NCI-H2196 (cell line): ENCODE results near the gene CMTR1.
A peak's percentile ranks its signal among the peaks of the same experiment; 100 is the strongest.
"Not testable (repeated sequence)": the region's sequence is repeated elsewhere in the genome, so short reads cannot be mapped to it uniquely, and the experiment has no call there.

Source experiments
- DNase-seq: peaks from one replicate; lab custom pipeline; 2025; ENCODE audit not compliant: unreplicated experiment; lab: John Stamatoyannopoulos, UW

Gene CMTR1

DNA sequence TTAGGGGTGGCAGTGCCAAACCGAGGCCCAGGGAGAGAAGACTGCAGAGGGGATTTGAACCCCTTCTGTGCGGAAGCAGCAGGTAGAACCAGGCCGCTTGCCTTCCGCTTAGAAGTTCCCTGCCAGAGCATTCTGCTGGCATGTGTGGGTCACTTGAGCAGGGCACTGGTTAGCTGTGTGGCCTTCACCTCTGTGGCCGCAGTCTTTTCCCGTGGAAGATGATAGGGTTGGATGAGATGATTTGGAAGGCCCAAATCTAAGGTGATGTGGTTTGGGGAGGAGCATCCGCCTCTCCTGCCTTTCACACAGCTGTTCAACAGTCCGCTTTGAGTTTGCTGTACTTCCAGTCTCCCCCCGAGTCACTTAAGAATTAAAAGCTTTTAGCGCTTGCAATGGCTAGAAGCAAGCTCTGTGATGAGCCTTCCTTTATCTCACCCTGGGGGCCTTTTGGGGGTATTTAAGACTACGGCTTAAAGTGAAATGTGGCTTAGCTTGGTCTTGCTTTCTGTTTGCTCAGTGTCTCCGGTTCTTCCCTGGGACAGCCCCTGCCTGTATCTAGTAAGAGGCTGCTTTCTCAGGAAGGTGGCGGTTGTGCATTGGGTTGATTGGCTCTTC, 743 bp downstream of the CMTR1 start:
- no peak for DNase-seq

GRCh38 chr6:37435373-37435772, 2.4 kb downstream of the CMTR1 start:
- peak; percentile 35 for DNase-seq

DNA sequence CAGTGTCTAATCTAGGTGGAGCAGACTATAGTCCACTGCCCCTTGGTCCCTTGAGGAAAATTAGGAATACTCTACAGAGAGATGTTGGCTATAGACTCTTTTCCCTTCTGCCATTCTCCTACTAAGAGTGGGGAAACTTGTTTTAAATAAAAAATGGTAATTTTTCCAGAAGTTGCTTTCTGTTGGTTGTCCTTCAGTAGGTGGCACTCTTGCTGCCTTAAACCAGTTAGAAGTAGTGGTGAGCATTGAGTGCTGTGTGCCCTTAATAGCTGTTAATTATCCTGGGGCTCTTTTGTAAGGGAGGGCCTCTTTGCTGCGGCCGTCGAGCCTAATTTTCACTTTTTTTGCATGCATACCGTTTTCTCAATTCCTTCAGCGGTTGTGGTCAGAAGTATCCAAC, 2.8 kb downstream of the CMTR1 start:
- DNase-seq: no peak

- no peak for DNase-seq
Observed at GRCh38 chr6:37438930-37439329, 5.9 kb downstream of the CMTR1 start.

DNA sequence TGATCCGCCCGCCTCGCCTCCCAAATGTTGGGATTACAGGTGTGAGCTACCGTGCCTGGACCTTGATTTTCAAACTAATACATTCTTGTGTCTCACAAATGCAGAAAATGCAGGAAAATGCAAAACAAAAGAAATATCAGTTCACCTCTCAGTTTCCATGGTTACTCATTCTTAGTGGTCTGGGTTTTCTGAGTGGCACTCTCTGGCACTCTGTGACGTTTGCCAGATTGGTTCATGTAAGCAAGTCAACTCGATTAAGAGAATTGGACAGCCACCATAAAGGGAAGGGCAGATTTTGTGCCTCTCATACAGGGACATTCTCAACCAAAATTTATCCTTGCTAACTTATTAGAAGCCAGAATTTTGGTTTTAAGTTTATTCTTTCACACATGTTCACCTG, 8.6 kb downstream of the CMTR1 start:
- DNase-seq: no peak

DNA sequence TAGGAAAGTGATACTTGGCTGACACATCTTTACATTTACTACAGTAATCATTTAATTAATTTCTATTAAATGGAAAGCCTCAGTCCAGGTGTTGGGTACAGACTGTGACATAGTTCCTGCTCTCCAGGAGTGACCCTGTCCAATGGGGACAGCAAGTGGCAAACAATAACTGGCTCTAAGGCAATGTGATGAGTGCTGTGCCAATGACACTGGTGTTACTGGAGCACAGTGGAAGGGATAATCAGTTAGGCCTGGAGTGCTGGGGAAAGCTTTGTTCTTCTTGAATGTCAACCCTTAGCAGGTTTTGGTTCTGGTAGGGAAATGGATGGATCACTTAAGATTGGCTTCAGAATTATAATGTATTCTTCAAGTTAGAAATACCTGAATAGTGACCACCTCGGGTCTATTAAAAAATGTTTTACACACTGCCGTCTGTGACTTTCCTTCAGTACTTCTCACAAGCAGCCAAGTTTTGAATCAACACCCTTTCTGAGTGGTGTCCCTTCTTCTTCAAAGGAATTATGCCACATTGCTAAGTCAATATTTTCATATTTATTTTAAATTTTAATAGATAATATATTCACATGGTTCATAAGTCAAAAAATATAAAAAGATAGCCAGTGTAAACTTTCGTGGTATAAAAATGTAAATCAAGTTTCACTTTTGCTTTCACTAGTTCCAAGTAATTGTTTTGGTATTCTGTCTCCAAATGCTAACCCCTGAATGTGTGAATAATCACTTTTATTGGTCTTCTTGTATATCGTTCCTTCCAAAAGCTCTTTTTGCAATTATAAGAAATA, 9.6 kb downstream of the CMTR1 start:
- no peak for DNase-seq

- not testable (repeated sequence) for DNase-seq
Observed at GRCh38 chr6:37443216-37443542, 10.2 kb downstream of the CMTR1 start.

GRCh38 chr6:37449984-37450383, 17.0 kb downstream of the CMTR1 start:
- DNase-seq: no peak

GRCh38 chr6:37451441-37452193, 18.6 kb downstream of the CMTR1 start:
- DNase-seq: no peak

GRCh38 chr6:37452522-37452921, 19.5 kb downstream of the CMTR1 start:
- no peak for DNase-seq

DNA sequence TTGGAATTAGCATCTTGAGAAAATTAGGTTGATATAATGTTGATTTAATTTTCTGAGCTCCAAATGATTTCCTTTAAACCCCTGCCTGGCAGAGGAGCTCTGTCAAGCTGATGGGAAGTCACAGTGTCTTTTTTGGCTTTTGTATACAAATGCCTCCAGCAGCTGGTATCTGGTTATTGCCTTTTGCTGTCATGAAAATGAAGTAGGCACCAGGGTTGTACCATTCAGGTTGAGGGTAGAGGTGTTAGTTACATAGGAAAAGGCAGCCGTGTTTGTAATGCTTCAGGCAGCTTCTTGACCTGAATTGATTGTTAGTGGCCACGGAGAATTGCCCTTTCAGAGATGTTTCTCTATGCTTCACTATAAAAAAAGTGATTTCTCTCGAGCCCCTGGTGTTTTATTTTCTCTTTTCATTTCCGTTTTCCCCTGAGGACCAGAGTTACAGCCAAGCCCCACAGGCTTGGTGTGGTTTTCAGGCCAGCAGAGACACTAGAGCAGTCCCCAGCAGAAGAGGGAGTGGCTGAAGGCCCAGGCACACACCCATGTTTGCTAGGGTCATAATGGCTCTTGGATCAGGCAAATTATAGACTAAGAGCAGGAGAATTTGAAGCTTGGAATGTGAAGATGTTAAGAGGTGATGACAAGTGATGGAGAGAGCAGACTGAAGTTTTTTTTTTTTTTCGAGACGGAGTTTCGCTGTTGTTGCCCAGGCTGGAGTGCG, 21.6 kb downstream of the CMTR1 start:
- no peak for DNase-seq

DNA sequence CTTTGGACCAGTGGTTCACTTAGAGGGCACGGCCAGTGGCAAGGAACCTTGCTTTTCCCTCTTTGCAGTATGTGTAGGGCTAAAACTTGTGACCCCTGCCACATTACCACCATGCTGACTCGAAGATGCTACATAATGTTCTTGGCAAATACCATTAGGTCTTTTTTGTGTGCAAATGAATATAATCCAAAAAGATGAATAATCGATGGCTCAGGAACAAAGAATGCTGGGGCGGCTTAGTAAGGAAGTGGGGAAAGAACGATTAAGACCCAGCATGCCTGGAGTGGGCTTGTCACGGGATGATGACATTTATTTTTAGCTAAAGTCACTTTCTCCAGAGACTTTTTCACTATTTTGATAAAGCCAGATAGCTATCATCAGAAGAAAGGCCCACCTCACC, 23.1 kb downstream of the CMTR1 start:
- no peak for DNase-seq

DNA sequence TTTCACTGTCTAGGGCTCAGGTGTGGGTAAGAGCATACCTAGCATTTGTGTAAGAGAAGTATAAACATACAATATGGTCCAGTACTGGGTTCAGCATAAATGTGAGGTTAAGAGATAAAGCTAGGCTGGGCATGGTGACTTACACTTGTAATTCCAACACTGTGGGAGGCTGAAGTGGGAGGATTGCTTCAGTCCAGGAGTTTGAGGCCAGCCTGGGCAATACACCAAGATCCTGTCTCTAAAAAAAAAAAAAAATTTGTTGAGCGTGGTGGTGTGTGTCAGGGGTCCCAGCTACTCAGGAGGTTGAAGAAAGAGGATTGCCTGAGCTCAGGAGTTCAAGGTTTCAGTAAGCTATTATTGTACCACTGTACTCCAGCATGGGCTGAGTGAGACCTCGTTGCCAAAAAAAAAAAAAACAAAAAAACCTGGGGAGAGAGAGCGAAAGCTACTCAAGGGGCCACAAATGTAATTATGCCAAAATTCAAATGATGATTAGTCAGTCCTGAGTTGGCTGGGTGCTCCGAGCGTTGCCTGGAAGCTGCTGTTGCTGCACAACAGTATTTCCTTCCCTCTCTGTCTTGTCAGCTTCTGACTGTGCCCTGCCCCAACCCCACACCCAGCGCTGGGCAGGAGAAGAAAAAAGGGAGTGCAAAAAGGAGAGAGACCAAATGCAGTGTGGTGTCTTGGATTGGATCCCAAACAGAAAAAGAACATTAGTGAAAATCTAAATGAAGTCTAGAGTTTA, 24.0 kb downstream of the CMTR1 start:
- DNase-seq: no peak

GRCh38 chr6:37459981-37460800, 27.2 kb downstream of the CMTR1 start:
- peak; percentile 44 for DNase-seq

DNA sequence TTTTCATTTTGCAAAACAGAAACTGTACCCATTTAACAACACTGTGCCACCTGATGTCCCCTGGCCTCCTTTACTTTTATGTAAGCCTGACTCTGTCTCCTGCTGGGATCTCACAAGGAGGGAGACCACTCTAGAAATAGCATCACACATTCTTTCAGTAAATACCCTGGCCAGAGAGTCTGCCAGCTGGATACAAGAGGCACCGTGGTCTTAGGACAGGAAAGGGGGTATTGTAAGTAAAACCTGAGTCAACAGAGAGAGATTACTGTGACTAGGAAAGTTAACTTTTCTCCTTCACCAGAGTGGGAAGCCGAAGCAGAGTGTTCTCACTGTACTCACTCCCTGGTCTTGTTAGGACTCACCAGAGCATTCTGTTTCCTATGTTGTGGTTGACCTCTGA, 27.8 kb downstream of the CMTR1 start:
- DNase-seq: no peak

GRCh38 chr6:37463110-37463509, 30.1 kb downstream of the CMTR1 start:
- DNase-seq: no peak

DNA sequence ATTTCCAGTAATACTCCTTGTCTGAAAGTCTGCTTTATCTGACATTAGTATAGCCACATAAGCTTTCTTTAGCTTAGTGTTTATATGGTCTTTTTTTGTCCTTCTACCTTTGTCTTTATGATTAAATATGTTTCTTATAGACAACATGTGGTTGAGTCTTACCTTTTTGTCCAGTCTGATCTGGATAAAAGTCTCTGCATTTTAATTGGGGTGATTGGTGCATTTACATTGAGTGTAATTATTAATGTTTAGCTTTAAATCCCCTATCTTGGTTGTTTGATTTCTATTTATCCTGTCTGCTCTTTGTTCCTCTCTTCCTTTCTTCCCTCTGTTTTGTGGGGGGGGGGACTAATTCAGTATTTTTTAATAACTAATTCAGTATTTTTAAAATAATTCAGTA, 34.7 kb downstream of the CMTR1 start:
- DNase-seq: no peak

- DNase-seq: peak; percentile 57
Observed at GRCh38 chr6:37473364-37474095, 40.5 kb downstream of the CMTR1 start.

DNA sequence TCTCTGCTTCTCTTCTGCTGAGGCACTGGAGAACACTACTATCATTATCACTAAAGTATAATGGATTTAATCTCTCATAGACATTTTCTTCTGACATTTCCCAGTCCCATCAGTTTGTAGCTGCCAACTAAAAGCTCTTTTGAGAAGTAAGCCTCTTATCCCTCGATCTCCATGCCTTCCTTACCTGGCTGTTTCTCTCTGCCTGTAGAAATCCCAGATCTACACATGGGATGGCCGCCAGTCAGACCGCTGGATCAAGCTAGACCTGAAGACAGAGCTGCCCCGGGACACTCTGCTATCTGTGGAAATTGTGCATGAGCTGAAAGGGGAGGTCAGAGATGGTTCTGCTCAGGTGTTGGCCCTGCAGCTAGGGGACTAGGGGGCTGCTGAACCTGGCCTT, 41.3 kb downstream of the CMTR1 start:
- DNase-seq: no peak
